Natural killer cell (primary cell): ENCODE results near the gene STK39. TPM values are rescaled to one million over a fixed set of nuclear protein-coding genes. Genes with fewer than 3 reads are reported as not detected.

ENCODE experiments used
- ATAC-seq, 3 donors: fragments of 150-1000 bp in 2 of 3; fragments of 200-7000 bp in 1 of 3; cut with Tn5 transposase; 1 replicate in 1 of 3; 2 replicates in 2 of 3; pipeline ENCODE4 v1.10.0; 2021; ENCODE audit warnings: mild to moderate bottlenecking in 2 of 3, moderate library complexity in 2 of 3
- DNase-seq, 2 donors: peaks; one replicate each; pipeline versions ENCODE4 v3.0.0 to v3.0.0-alpha.2; 2013 to 2021; ENCODE audit warnings: mixed read lengths in 1 of 2
- H3K27ac ChIP-seq: one replicate; pipeline ENCODE4 v1.5.1; 2013; ENCODE audit warnings: mild to moderate bottlenecking, low read length
- H3K27me3 ChIP-seq: one replicate; pipeline ENCODE4 v1.6.1; 2013; ENCODE audit warnings: low read length; ENCODE audit not compliant: control insufficient read depth, insufficient read depth
- H3K36me3 ChIP-seq: one replicate; pipeline ENCODE4 v1.6.1; 2013; ENCODE audit warnings: low read length; ENCODE audit not compliant: control insufficient read depth, insufficient read depth
- H3K4me1 ChIP-seq: one replicate; pipeline ENCODE4 v1.6.1; 2013; ENCODE audit warnings: low read length; ENCODE audit not compliant: control insufficient read depth, insufficient read depth
- H3K4me3 ChIP-seq: one replicate; pipeline ENCODE4 v1.5.1; 2013; ENCODE audit warnings: low read length
- H3K9me3 ChIP-seq: one replicate; pipeline ENCODE4 v1.6.1; 2013; ENCODE audit warnings: low read length; ENCODE audit not compliant: control insufficient read depth, insufficient read depth
- H3K27ac Mint-ChIP-seq, 2 donors: one replicate each; pipeline ENCODE4 v1.8.0; 2022; ENCODE audit warnings: mild to moderate bottlenecking in 2 of 2, mixed read lengths in 2 of 2, moderate library complexity in 1 of 2
- H3K27me3 Mint-ChIP-seq, 2 donors: one replicate each; pipeline ENCODE4 v1.8.0; 2022; ENCODE audit warnings: low read depth in 2 of 2, mixed read lengths in 2 of 2
- H3K36me3 Mint-ChIP-seq: one replicate; pipeline ENCODE4 v1.8.0; 2022; ENCODE audit warnings: mixed read lengths
- H3K4me1 Mint-ChIP-seq, 2 donors: one replicate each; pipeline ENCODE4 v1.8.0; 2022; ENCODE audit warnings: mixed read lengths in 2 of 2
- H3K4me3 Mint-ChIP-seq: one replicate; pipeline ENCODE4 v1.8.0; 2022; ENCODE audit warnings: mild to moderate bottlenecking, moderate library complexity, mixed read lengths
- H3K9me3 Mint-ChIP-seq, 2 donors: one replicate each; pipeline ENCODE4 v1.8.0; 2022; ENCODE audit warnings: mixed read lengths in 2 of 2
- WGBS: methylation state at CpG from one replicate; pipeline ENCODE4 v1.1.7; 2013; ENCODE audit warnings: missing lambda C conversion rate; ENCODE audit not compliant: insufficient coverage; 5-methylcytosine and 5-hydroxymethylcytosine counted together
- intact Hi-C: fragments of 100-400 bp; cut with micrococcal nuclease; formaldehyde crosslinking; loops from one replicate; pipeline ENCODE4 v1.14.2; 2022
- total RNA-seq, 4 donors: library from RNA; stranded (reverse); fragments of 120-200 nt in 1 of 4; gene quantifications; one replicate each; pipeline versions ENCODE4 v1.2.3 to v1.2.4, GENCODE V29; 2013 to 2022
- TF ChIP-seq, protein P1 (sequence below): fragments of 200-600 bp; IDR thresholded peaks from one replicate; pipeline ENCODE4 v1.8.0; 2022; ENCODE audit warnings: antibody characterized with exemption

The STK39 gene
- total RNA-seq = 10 to 100 TPM; 53.3 to 79.3 (median 66.6) TPM
- total RNA-seq (2013) = 63.9 TPM

DNA sequence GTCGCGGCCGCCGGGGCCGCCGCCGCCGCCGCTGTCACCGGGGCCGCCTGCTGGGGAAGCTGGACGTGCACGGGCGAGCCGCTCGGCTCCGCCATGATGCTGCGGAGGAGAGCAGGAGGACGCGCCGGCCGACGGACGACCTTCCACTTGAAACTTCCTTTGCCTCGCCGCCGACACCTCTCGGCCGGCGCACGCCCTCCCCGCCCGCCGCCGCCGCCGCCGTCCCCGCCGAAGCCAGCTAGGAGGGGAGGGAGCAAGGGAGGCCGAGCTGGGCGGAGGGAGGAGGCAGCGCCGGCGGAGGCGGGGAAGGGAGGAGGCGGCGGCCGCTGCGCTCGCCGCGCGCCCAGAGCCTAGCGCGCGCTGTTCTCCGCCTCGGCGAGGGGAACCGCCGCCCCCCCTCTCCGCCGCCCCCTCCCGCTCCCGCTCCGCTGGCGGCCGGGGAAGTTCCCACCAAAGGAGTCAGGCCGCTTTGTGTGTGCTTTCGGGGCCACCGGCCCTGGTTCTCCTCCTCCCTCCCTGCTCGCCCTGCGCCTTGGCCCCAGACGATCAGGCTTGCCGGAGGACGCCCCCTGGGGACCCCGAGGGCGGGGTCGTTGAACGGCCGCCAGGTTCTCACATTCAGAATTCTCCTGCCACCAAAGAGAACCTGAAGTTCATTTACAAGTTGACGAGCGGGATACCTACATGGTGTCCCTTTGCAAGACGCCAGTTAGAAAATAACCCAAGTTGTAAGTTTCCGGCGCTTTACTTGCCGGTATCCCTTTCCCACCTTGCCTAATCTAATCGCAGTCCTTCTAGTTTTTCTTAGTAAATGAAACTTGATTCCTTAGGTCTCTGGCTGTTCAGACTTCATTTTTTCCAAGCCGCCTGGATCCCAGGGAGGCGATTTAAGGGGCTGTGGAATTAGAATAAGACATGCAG lies at the start of gene STK39:
Gene STK39 (minus strand): TSS at position 255 of the 921 bp plus-strand sequence. CDS start 160 bp downstream, at position 95.
- H3K36me3 Mint-ChIP-seq = no peaks in the 10 kb centered on the region
- Histone ChIP-seq H3K27me3 (no peaks in the 10 kb centered on the region), H3K9me3 (no peaks in the 10 kb centered on the region), H3K4me3 (peak within 1 kb of the TSS; percentile 64), H3K4me1 (peaks cover 27% of the 10 kb centered on the region), H3K36me3 (no peaks in the 10 kb centered on the region), H3K27ac (peak within 1 kb of the TSS; percentile 82)
- intact Hi-C loops = loop anchor here (5.0 kb wide), 1 partner anchor 35 kb away; no protein-coding TSS in a partner anchor
- H3K9me3 Mint-ChIP-seq = no peaks in the 10 kb centered on the region
- no peaks in the 10 kb centered on the region for H3K27me3 Mint-ChIP-seq
- peak; percentile 65 to 79 (median 73) for ATAC-seq
- peak within 1 kb of the TSS; percentile 95 for H3K4me3 Mint-ChIP-seq
- TF ChIP-seq, protein P1, sequence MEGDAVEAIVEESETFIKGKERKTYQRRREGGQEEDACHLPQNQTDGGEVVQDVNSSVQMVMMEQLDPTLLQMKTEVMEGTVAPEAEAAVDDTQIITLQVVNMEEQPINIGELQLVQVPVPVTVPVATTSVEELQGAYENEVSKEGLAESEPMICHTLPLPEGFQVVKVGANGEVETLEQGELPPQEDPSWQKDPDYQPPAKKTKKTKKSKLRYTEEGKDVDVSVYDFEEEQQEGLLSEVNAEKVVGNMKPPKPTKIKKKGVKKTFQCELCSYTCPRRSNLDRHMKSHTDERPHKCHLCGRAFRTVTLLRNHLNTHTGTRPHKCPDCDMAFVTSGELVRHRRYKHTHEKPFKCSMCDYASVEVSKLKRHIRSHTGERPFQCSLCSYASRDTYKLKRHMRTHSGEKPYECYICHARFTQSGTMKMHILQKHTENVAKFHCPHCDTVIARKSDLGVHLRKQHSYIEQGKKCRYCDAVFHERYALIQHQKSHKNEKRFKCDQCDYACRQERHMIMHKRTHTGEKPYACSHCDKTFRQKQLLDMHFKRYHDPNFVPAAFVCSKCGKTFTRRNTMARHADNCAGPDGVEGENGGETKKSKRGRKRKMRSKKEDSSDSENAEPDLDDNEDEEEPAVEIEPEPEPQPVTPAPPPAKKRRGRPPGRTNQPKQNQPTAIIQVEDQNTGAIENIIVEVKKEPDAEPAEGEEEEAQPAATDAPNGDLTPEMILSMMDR = no peak
- peaks cover 53 to 56% of the 10 kb centered on the region in 2 donors for H3K4me1 Mint-ChIP-seq
- peak within 1 kb of the TSS; percentile 92 to 93 for H3K27ac Mint-ChIP-seq
- peak; percentile 71 to 91 for DNase-seq
- WGBS = under 1% methylated on average over 89 of the region's 91 CpGs

DNA sequence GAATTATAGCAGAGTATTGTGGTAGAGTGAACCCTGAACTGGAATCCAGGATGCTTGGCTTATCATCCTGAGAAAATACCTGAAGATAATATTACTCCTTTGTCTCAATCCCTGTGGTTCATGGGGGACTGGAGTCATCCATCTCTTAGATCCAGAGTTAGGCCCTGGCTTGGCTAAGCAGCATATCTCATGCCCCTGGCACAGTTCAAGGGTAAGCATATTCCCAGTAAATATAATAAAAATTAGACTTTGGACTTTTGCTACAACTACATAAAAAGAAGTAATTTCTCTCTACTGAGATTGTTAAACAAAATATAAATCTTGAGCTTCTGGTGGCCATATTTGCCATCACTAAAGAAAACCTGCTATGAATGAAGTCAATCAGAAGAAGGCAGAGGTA lies 47.7 kb upstream of the STK39 start:
- Histone ChIP-seq H3K9me3 (no peaks in the 10 kb centered on the region), H3K4me1 (no peaks in the 10 kb centered on the region), H3K27ac (no peak overlapping the region), H3K36me3 (no peaks in the 10 kb centered on the region), H3K4me3 (no peak overlapping the region), H3K27me3 (no peaks in the 10 kb centered on the region)
- H3K4me3 Mint-ChIP-seq = no peak overlapping the region
- no peaks in the 10 kb centered on the region for H3K4me1 Mint-ChIP-seq
- TF ChIP-seq, protein P1 = no peak
- no peaks in the 10 kb centered on the region for H3K9me3 Mint-ChIP-seq
- H3K27ac Mint-ChIP-seq = no peak overlapping the region
- no peaks in the 10 kb centered on the region for H3K27me3 Mint-ChIP-seq
- no peaks in the 10 kb centered on the region for H3K36me3 Mint-ChIP-seq
- DNase-seq (no peak), ATAC-seq (no peak)
- intact Hi-C loops = no loop called here

DNA sequence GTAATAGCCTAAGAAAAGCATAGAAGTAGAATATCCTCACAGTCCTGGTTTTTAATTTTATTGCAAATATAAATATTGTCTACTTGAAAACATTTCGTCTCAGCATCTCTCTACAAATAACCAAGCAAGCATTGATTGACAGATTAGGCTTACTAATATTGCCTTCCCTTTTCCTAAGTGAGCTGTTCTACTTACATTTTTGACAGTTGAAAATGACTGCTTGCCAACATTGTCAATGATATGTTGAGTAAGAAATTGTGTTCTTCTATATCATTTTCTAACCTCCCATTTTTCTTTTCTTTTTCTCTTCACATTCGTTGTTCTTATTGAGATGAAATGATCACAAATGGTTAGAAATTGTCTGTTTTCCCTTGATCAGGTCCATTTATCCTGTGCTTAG lies 47.0 kb upstream of the STK39 start:
- 88% methylated on average over 1 of the region's 2 CpGs for WGBS
- H3K36me3 Mint-ChIP-seq = no peaks in the 10 kb centered on the region
- H3K9me3 Mint-ChIP-seq = no peaks in the 10 kb centered on the region
- Histone ChIP-seq H3K9me3 (no peaks in the 10 kb centered on the region), H3K36me3 (no peaks in the 10 kb centered on the region), H3K4me1 (no peaks in the 10 kb centered on the region), H3K4me3 (no peak overlapping the region), H3K27ac (no peak overlapping the region), H3K27me3 (no peaks in the 10 kb centered on the region)
- no peak overlapping the region for H3K4me3 Mint-ChIP-seq
- ATAC-seq = no peak
- TF ChIP-seq, protein P1 = no peak
- intact Hi-C loops = no loop called here
- H3K27me3 Mint-ChIP-seq = no peaks in the 10 kb centered on the region
- H3K4me1 Mint-ChIP-seq = no peaks in the 10 kb centered on the region
- no peak overlapping the region for H3K27ac Mint-ChIP-seq
- no peak for DNase-seq
